LHCN-M2 (cell line): ENCODE data around the gene TBXAS1. TPM values are rescaled to one million over a fixed set of nuclear protein-coding genes. Genes with fewer than 3 reads are reported as not detected.

Experiments
- DNase-seq: peaks from one replicate; pipeline ENCODE4 v3.0.0-alpha.2; 2012; ENCODE audit warnings: low read depth
- total RNA-seq: library from RNA; depleted of rRNA; stranded (reverse); fragments of >200 nt; gene quantifications from 2 replicates; pipeline ENCODE4 v1.2.3, GENCODE V29; 2014

Gene TBXAS1
- total RNA-seq, 1 experiment from 2014 or later: 8.4 TPM

GRCh38 chr7:139946533-139946932 lies 117.5 kb downstream of the TBXAS1 start:
- no peak for DNase-seq

DNA sequence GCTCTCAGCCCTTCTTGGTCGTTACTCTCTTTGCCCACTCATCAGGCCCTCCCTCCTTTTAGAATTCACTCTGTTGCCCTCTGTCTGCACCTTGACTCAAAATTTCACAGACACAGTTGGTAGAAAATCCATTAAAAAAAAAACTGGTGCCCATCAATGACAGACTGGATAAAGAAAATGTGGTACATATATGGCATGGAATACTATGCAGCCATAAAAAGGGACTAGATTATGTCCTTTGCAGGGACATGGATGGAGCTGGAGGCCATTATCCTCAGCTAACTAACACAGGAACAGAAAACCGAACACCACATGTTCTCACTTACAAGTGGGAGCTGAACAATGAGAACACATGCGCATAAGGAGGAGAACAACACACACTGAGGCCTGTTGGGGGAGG lies 118.0 kb downstream of the TBXAS1 start:
- DNase-seq: no peak

GRCh38 chr7:139948167-139948566 lies 119.1 kb downstream of the TBXAS1 start:
- no peak for DNase-seq

DNA sequence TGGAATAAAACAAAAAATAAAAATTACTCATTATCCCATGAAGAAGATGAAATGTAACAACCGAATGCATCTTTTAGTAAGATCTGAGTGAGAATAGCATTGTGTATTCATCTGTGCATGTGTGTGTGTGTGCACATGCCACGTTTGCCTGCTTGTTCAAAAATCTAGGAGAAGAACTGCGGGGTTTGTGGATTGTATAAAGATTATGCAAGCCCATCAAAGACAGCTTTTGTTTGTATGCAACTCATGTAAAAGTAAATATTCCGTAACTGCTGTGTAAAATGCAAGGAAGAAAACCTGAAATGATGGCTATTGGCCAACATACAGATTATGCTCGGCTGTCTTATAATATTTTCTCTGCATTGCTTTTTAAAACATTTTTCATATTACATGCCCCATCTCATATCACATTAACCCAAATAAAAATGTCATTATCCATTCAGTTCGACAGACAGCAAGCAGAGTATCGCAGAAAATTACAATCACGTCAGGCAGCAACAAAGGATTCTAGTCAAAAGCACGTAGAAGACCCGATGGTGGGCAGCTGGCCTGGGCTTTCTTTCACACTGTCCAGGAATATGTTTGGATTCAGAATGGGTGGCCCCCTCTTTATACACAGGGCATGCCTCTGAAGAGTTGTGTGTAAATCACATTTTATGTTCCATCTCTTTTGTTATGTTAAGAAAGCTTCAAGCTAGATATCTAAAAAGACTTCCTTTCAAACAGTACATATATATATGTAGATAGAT lies 119.7 kb downstream of the TBXAS1 start:
- DNase-seq: no peak

- DNase-seq: no peak
Measured at GRCh38 chr7:139949629-139950028, 120.6 kb downstream of the TBXAS1 start.

GRCh38 chr7:139950881-139951525 lies 121.9 kb downstream of the TBXAS1 start:
- DNase-seq: no peak

DNA sequence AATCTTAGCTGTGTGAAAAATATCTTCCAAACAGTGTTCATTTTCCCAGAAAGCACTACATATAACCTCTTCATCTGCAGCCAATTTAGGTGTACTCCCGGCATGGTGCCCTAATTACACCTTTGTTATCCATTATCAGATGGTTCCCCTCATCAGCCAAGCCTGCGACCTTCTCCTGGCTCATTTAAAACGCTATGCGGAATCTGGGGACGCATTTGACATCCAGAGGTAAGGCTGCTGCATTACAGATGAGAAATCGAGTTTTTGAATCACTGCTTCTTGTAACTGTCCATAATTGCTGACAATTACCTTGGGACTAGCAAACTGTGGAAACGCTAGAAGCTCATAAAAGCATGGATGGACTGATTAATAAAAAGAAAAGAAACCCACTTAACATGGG lies 124.2 kb downstream of the TBXAS1 start:
- DNase-seq: no peak

GRCh38 chr7:139955109-139955820 lies 126.2 kb downstream of the TBXAS1 start:
- DNase-seq: no peak

GRCh38 chr7:139958599-139959284 lies 129.7 kb downstream of the TBXAS1 start:
- peak; percentile 12 for DNase-seq

- DNase-seq: no peak
Measured at GRCh38 chr7:139959285-139959628, 130.2 kb downstream of the TBXAS1 start.

GRCh38 chr7:139959718-139960117 lies 130.7 kb downstream of the TBXAS1 start:
- no peak for DNase-seq

- DNase-seq: peak; percentile 22
Measured at GRCh38 chr7:139960157-139960556, 131.1 kb downstream of the TBXAS1 start.

- no peak for DNase-seq
Measured at GRCh38 chr7:139965942-139966628, 137.0 kb downstream of the TBXAS1 start.

DNA sequence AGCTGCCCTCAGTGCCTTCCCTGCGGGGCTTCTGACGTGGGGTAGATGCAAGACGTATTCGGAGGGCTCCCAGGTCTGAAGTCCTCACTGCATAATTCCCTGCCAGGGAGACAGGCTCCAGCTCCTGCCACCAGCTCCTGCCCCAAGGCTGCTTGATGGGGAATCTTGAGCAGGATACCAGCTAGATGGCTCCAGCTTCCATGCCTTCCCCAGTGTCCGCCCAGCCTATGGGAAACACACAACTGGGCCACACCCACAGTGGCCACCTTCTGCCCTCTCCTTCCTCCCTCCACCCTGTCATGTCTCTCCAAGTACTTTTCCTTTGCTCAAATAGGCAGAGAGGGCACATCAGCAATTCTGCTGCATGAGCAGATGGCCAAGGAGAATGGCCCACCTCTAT lies 137.9 kb downstream of the TBXAS1 start:
- DNase-seq: no peak

- no peak for DNase-seq
Measured at GRCh38 chr7:139968931-139969330, 139.9 kb downstream of the TBXAS1 start.

- DNase-seq: no peak
Measured at GRCh38 chr7:139972029-139972428, 143.0 kb downstream of the TBXAS1 start.

- DNase-seq: no peak
Measured at GRCh38 chr7:139973101-139974050, 144.3 kb downstream of the TBXAS1 start.

GRCh38 chr7:139974179-139974811 lies 145.2 kb downstream of the TBXAS1 start:
- no peak for DNase-seq

GRCh38 chr7:139976055-139976837 lies 147.2 kb downstream of the TBXAS1 start:
- DNase-seq: no peak
